ENCODE data around the gene ZNF445. TPM values are rescaled to one million over a fixed set of nuclear protein-coding genes. Genes with fewer than 3 reads are reported as not detected.
A peak's percentile ranks its signal among the peaks of the same experiment; 100 is the strongest.
"Not testable (repeated sequence)": the region's sequence is repeated elsewhere in the genome, so short reads cannot be mapped to it uniquely, and the experiment has no call there.

Gene ZNF445
- total RNA-seq, 1 experiment from 2014 or later = 5.9 TPM

- no peak for DNase-seq (ENCODE audit: low read depth)
These were observed 533 bp downstream of the ZNF445 start for GRCh38 chr3:44476963-44477311.

- DNase-seq (ENCODE audit: low read depth) = no peak
These were observed 1.3 kb downstream of the ZNF445 start for GRCh38 chr3:44476181-44476611.

GRCh38 chr3:44474886-44475285 lies 2.6 kb downstream of the ZNF445 start:
- DNase-seq (ENCODE audit: low read depth) = not testable (repeated sequence)

GRCh38 chr3:44470430-44470829 lies 7.0 kb downstream of the ZNF445 start:
- DNase-seq (ENCODE audit: low read depth) = no peak

GRCh38 chr3:44469914-44470313 lies 7.6 kb downstream of the ZNF445 start:
- no peak for DNase-seq (ENCODE audit: low read depth)

- peak; percentile 25 for DNase-seq (ENCODE audit: low read depth)
These were observed 8.6 kb downstream of the ZNF445 start for GRCh38 chr3:44468572-44469520.

- DNase-seq (ENCODE audit: low read depth) = not testable (repeated sequence)
These were observed 9.4 kb downstream of the ZNF445 start for GRCh38 chr3:44468099-44468537.

GRCh38 chr3:44467241-44467640 lies 10.2 kb downstream of the ZNF445 start:
- DNase-seq (ENCODE audit: low read depth) = no peak

GRCh38 chr3:44464920-44465319 lies 12.6 kb downstream of the ZNF445 start:
- DNase-seq (ENCODE audit: low read depth) = not testable (repeated sequence)

- DNase-seq (ENCODE audit: low read depth) = no peak
These were observed 13.0 kb downstream of the ZNF445 start for GRCh38 chr3:44464509-44464908.

GRCh38 chr3:44460050-44460449 lies 17.4 kb downstream of the ZNF445 start:
- DNase-seq (ENCODE audit: low read depth) = not testable (repeated sequence)

- DNase-seq (ENCODE audit: low read depth) = no peak
These were observed 22.2 kb downstream of the ZNF445 start for GRCh38 chr3:44455318-44455717.

- DNase-seq (ENCODE audit: low read depth) = no peak
These were observed 23.2 kb downstream of the ZNF445 start for GRCh38 chr3:44454258-44454657.

- DNase-seq (ENCODE audit: low read depth) = no peak
These were observed 26.0 kb downstream of the ZNF445 start for GRCh38 chr3:44451441-44451840.

GRCh38 chr3:44446929-44447328 lies 30.5 kb downstream of the ZNF445 start:
- no peak for DNase-seq (ENCODE audit: low read depth)

GRCh38 chr3:44445786-44446185 lies 31.7 kb downstream of the ZNF445 start:
- DNase-seq (ENCODE audit: low read depth) = no peak

GRCh38 chr3:44444896-44445691 lies 32.4 kb downstream of the ZNF445 start:
- no peak for DNase-seq (ENCODE audit: low read depth)

GRCh38 chr3:44444437-44444836 lies 33.0 kb downstream of the ZNF445 start:
- no peak for DNase-seq (ENCODE audit: low read depth)

GRCh38 chr3:44442596-44443309 lies 34.7 kb downstream of the ZNF445 start:
- no peak for DNase-seq (ENCODE audit: low read depth)

- peak; percentile 48 for DNase-seq (ENCODE audit: low read depth)
These were observed 37.8 kb downstream of the ZNF445 start for GRCh38 chr3:44439499-44440295.

GRCh38 chr3:44437800-44438199 lies 39.7 kb downstream of the ZNF445 start:
- DNase-seq (ENCODE audit: low read depth) = no peak

Measured in HT1080 (cell line).